ENCODE measurements around the gene SEMA3B.

Gene SEMA3B

GRCh38 chr3:50275141-50275995 lies 6.4 kb downstream of the SEMA3B start:
- no peak overlapping the region for H3K4me2 ChIP-seq (ENCODE audit: low read length)
- no peak overlapping the region for H2AFZ ChIP-seq (ENCODE audit: low read depth, low read length)
- no peaks in the 10 kb centered on the region for H4K20me1 ChIP-seq (ENCODE audit: insufficient read depth, low read length)
- no peak overlapping the region for H3K27ac ChIP-seq (ENCODE audit: low read length)
- no peaks in the 10 kb centered on the region for H3K36me3 ChIP-seq (replicated peaks; ENCODE audit: low read depth, low read length)
- H3K27me3 ChIP-seq (ENCODE audit: low read depth, low read length): peaks cover 4% of the 10 kb centered on the region; the same call in 1 of the 2 replicates
- no peaks in the 10 kb centered on the region for H3K9me3 ChIP-seq (ENCODE audit: insufficient read depth, low read length)
- no peak overlapping the region for H3K4me3 ChIP-seq (ENCODE audit: low read length)
- TF ChIP-seq EZH2phosphoT487 (IDR thresholded peaks at IDR 0.05; ENCODE audit: low read depth): no peak
- no peak for TF ChIP-seq CTCF (IDR thresholded peaks at IDR 0.05; ENCODE audit: low read depth, low read length)
- H3K79me2 ChIP-seq (ENCODE audit: low read length): no peaks in the 10 kb centered on the region
- H3K4me1 ChIP-seq (ENCODE audit: low read length): peaks cover 9% of the 10 kb centered on the region; the same call in 1 of the 2 replicates
- H3K9ac ChIP-seq (ENCODE audit: low read length): no peak overlapping the region

- no peaks in the 10 kb centered on the region for H3K9me3 ChIP-seq (ENCODE audit: insufficient read depth, low read length)
- TF ChIP-seq CTCF (IDR thresholded peaks at IDR 0.05; ENCODE audit: low read depth, low read length): no peak
- TF ChIP-seq EZH2phosphoT487 (IDR thresholded peaks at IDR 0.05; ENCODE audit: low read depth): no peak
- no peak overlapping the region for H3K9ac ChIP-seq (ENCODE audit: low read length)
- peaks cover 4% of the 10 kb centered on the region; the same call in 1 of the 2 replicates for H3K27me3 ChIP-seq (ENCODE audit: low read depth, low read length)
- peaks cover 9% of the 10 kb centered on the region; the same call in 1 of the 2 replicates for H3K4me1 ChIP-seq (ENCODE audit: low read length)
- H3K4me2 ChIP-seq (ENCODE audit: low read length): no peak overlapping the region
- H4K20me1 ChIP-seq (ENCODE audit: insufficient read depth, low read length): no peaks in the 10 kb centered on the region
- H3K79me2 ChIP-seq (ENCODE audit: low read length): no peaks in the 10 kb centered on the region
- H3K4me3 ChIP-seq (ENCODE audit: low read length): no peak overlapping the region
- H3K27ac ChIP-seq (ENCODE audit: low read length): no peak overlapping the region
- no peaks in the 10 kb centered on the region for H3K36me3 ChIP-seq (replicated peaks; ENCODE audit: low read depth, low read length)
- H2AFZ ChIP-seq (ENCODE audit: low read depth, low read length): no peak overlapping the region
Measured at GRCh38 chr3:50275996-50276761, 7.2 kb downstream of the SEMA3B start.

- H3K36me3 ChIP-seq (replicated peaks; ENCODE audit: low read depth, low read length): no peaks in the 10 kb centered on the region
- H2AFZ ChIP-seq (ENCODE audit: low read depth, low read length): no peak overlapping the region
- no peaks in the 10 kb centered on the region for H4K20me1 ChIP-seq (ENCODE audit: insufficient read depth, low read length)
- H3K79me2 ChIP-seq (ENCODE audit: low read length): no peaks in the 10 kb centered on the region
- no peak overlapping the region for H3K9ac ChIP-seq (ENCODE audit: low read length)
- H3K4me1 ChIP-seq (ENCODE audit: low read length): peaks cover 9% of the 10 kb centered on the region; the same call in 1 of the 2 replicates
- H3K9me3 ChIP-seq (ENCODE audit: insufficient read depth, low read length): no peaks in the 10 kb centered on the region
- no peak overlapping the region for H3K27ac ChIP-seq (ENCODE audit: low read length)
- H3K4me3 ChIP-seq (ENCODE audit: low read length): no peak overlapping the region
- no peak overlapping the region for H3K4me2 ChIP-seq (ENCODE audit: low read length)
- peaks cover 4% of the 10 kb centered on the region; the same call in 1 of the 2 replicates for H3K27me3 ChIP-seq (ENCODE audit: low read depth, low read length)
- TF ChIP-seq EZH2phosphoT487 (IDR thresholded peaks at IDR 0.05; ENCODE audit: low read depth): no peak
- no peak for TF ChIP-seq CTCF (IDR thresholded peaks at IDR 0.05; ENCODE audit: low read depth, low read length)
Measured at GRCh38 chr3:50276762-50277101, 7.8 kb downstream of the SEMA3B start.
